ENCODE results near the gene NUDT21.

DNA sequence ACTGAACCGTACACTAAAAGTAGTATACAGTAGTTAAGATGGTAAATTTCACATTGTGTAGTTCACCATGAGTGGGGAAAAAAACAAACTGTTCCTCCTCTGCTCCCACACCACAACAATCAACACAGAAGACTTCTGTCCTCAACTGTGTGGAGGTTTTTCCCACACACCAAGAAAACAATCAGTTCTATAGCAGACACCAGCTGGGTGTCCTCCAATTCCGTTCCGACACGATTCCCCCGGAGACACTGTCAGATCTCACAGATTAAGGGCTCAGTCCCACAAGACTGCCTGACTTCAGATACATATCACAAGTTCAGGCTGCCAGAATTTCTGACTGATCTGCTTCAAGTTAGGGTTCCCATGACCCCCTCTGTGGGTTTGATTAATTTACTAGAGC is 36.9 kb upstream of the NUDT21 start:
- TF ChIP-seq, protein P1, sequence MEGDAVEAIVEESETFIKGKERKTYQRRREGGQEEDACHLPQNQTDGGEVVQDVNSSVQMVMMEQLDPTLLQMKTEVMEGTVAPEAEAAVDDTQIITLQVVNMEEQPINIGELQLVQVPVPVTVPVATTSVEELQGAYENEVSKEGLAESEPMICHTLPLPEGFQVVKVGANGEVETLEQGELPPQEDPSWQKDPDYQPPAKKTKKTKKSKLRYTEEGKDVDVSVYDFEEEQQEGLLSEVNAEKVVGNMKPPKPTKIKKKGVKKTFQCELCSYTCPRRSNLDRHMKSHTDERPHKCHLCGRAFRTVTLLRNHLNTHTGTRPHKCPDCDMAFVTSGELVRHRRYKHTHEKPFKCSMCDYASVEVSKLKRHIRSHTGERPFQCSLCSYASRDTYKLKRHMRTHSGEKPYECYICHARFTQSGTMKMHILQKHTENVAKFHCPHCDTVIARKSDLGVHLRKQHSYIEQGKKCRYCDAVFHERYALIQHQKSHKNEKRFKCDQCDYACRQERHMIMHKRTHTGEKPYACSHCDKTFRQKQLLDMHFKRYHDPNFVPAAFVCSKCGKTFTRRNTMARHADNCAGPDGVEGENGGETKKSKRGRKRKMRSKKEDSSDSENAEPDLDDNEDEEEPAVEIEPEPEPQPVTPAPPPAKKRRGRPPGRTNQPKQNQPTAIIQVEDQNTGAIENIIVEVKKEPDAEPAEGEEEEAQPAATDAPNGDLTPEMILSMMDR (IDR thresholded peaks at IDR 0.05; ENCODE audit: low read depth, low read length, poor library complexity, severe bottlenecking): no peak
- no peak for TF ChIP-seq EZH2phosphoT487 (IDR thresholded peaks at IDR 0.05; ENCODE audit: borderline replicate concordance, low read length)

Data from DOHH2 (cell line).